GM21367 (cell line): ENCODE results near the gene SEC11C.

Experiments
- ATAC-seq: cut with Tn5 transposase; IDR thresholded peaks from one replicate; pipeline ENCODE4 v1.9.1; 2021; ENCODE audit not compliant: unreplicated experiment

SEC11C gene

GRCh38 chr18:59143441-59143840 lies 3.8 kb downstream of the SEC11C start:
- ATAC-seq, result no peak

- no peak for ATAC-seq
These were observed 4.8 kb downstream of the SEC11C start for GRCh38 chr18:59144483-59144882.

- no peak for ATAC-seq
These were observed 5.4 kb downstream of the SEC11C start for GRCh38 chr18:59145055-59145454.

- no peak for ATAC-seq
These were observed 8.5 kb downstream of the SEC11C start for GRCh38 chr18:59148192-59148591.

GRCh38 chr18:59149007-59149406 lies 9.3 kb downstream of the SEC11C start:
- ATAC-seq, result no peak

GRCh38 chr18:59149416-59149815 lies 9.7 kb downstream of the SEC11C start:
- ATAC-seq, result no peak

- no peak for ATAC-seq
These were observed 10.6 kb downstream of the SEC11C start for GRCh38 chr18:59150236-59150635.

- ATAC-seq, result no peak
These were observed 15.5 kb downstream of the SEC11C start for GRCh38 chr18:59155153-59155552.

- no peak for ATAC-seq
These were observed 16.6 kb downstream of the SEC11C start for GRCh38 chr18:59156316-59156715.

- ATAC-seq, result no peak
These were observed 19.6 kb downstream of the SEC11C start for GRCh38 chr18:59159265-59159664.

- ATAC-seq, result no peak
These were observed 20.3 kb downstream of the SEC11C start for GRCh38 chr18:59159986-59160385.

- no peak for ATAC-seq
These were observed 33.1 kb downstream of the SEC11C start for GRCh38 chr18:59172664-59173249.

GRCh38 chr18:59177485-59177884 lies 37.8 kb downstream of the SEC11C start:
- ATAC-seq, result no peak

- no peak for ATAC-seq
These were observed 40.6 kb downstream of the SEC11C start for GRCh38 chr18:59180150-59180845.

- ATAC-seq, result no peak
These were observed 43.0 kb downstream of the SEC11C start for GRCh38 chr18:59182673-59183072.

- ATAC-seq, result no peak
These were observed 49.3 kb downstream of the SEC11C start for GRCh38 chr18:59189008-59189407.

- no peak for ATAC-seq
These were observed 50.1 kb downstream of the SEC11C start for GRCh38 chr18:59189746-59190145.

- no peak for ATAC-seq
These were observed 56.6 kb downstream of the SEC11C start for GRCh38 chr18:59196161-59196725.

- no peak for ATAC-seq
These were observed 58.0 kb downstream of the SEC11C start for GRCh38 chr18:59197636-59198035.

- no peak for ATAC-seq
These were observed 58.5 kb downstream of the SEC11C start for GRCh38 chr18:59198215-59198614.

GRCh38 chr18:59200787-59201186 lies 61.1 kb downstream of the SEC11C start:
- no peak for ATAC-seq

GRCh38 chr18:59202258-59202820 lies 62.7 kb downstream of the SEC11C start:
- ATAC-seq, result no peak
